Mucosa of descending colon (tissue), 3 donors: ENCODE data around the gene SAP30BP. TPM values are rescaled to one million over a fixed set of nuclear protein-coding genes. Genes with fewer than 3 reads are reported as not detected.

Experiments
- ATAC-seq: fragments of 200-7000 bp; cut with Tn5 transposase; one replicate; pipeline ENCODE4 v1.9.1; 2020; ENCODE audit warnings: mild to moderate bottlenecking, moderate library complexity
- DNase-seq, 3 donors: peaks; one replicate each; pipeline ENCODE4 v3.0.0-alpha.2; 2020
- H3K36me3 ChIP-seq: fragments of 200-600 bp; one replicate; pipeline ENCODE4 v1.8.0; 2021; ENCODE audit warnings: low read depth, mild to moderate bottlenecking
- H3K4me1 ChIP-seq: fragments of 200-600 bp; one replicate; pipeline ENCODE4 v1.8.0; 2021; ENCODE audit warnings: low read depth, mild to moderate bottlenecking
- H3K4me3 ChIP-seq: fragments of 200-600 bp; one replicate; pipeline ENCODE4 v1.8.0; 2021; ENCODE audit warnings: mild to moderate bottlenecking
- H3K9me3 ChIP-seq: fragments of 200-600 bp; one replicate; pipeline ENCODE4 v1.8.0; 2021; ENCODE audit warnings: mild to moderate bottlenecking
- CTCF ChIP-seq: fragments of 200-600 bp; IDR thresholded peaks from one replicate; pipeline ENCODE4 v1.8.0; 2022; ENCODE audit warnings: antibody characterized with exemption, mild to moderate bottlenecking
- intact Hi-C, 2 donors: fragments of 100-400 bp; cut with DNase I in 1 of 2; cut with micrococcal nuclease in 1 of 2; formaldehyde crosslinking; loops; one replicate each; pipeline versions ENCODE4 v1.11.0 to v1.11.1; 2022; cut with DNase I, micrococcal nuclease
- total RNA-seq, 3 donors: library from RNA; stranded (reverse); fragmentation: NEBNext Ultra II Directional in 2 of 3; extraction: Animal tissue kit (Norgen Biotek cat#: 25700) in 2 of 3; gene quantifications; one replicate each; pipeline versions ENCODE4 v1.2.1 to v1.2.4, GENCODE V29; 2021 to 2023
- donor health status: DM: no; HTN: no; CAD: no; lungs with moderate emphysema.
- donor health status: DM: no; HTN: no; CAD: no.
- donor health status: DM: no; HTN: yes; CAD: no.

The SAP30BP gene
- total RNA-seq, 3 donors from 2014 or later: 76.5 to 83.8 (median 76.9) TPM

- Histone ChIP-seq H3K9me3 (no peaks in the 10 kb centered on the region), H3K4me1 (peaks cover 28% of the 10 kb centered on the region), H3K4me3 (no peak overlapping the region), H3K36me3 (no peaks in the 10 kb centered on the region)
- intact Hi-C loops: no loop called here
- DNase-seq: peak in 1 of 3 donors; percentile 18
- ATAC-seq: no peak
- TF ChIP-seq CTCF: no peak
Measured at GRCh38 chr17:75701288-75701687, 34.1 kb downstream of the SAP30BP start.

- Histone ChIP-seq H3K4me3 (no peak overlapping the region), H3K9me3 (no peaks in the 10 kb centered on the region), H3K36me3 (no peaks in the 10 kb centered on the region), H3K4me1 (peaks cover 12% of the 10 kb centered on the region)
- DNase-seq (no peak), ATAC-seq (no peak)
- TF ChIP-seq CTCF: no peak
- intact Hi-C loops: no loop called here
Measured at GRCh38 chr17:75703191-75703590, 36.1 kb downstream of the SAP30BP start.

GRCh38 chr17:75703591-75703990 is 36.5 kb downstream of the SAP30BP start:
- intact Hi-C loops: no loop called here
- H3K4me3 ChIP-seq: no peak overlapping the region
- no peak for TF ChIP-seq CTCF

GRCh38 chr17:75704963-75705875 is 38.1 kb downstream of the SAP30BP start:
- intact Hi-C loops: no loop called here
- no peaks in the 10 kb centered on the region for H3K36me3 ChIP-seq

More at GRCh38 chr17:75703591-75703990, 36.5 kb downstream of the SAP30BP start:
- Histone ChIP-seq H3K36me3 (no peaks in the 10 kb centered on the region), H3K4me1 (peaks cover 12% of the 10 kb centered on the region), H3K9me3 (no peaks in the 10 kb centered on the region)
- DNase-seq (no peak), ATAC-seq (no peak)

GRCh38 chr17:75706042-75706728 is 39.0 kb downstream of the SAP30BP start:
- H3K4me1 ChIP-seq: no peaks in the 10 kb centered on the region
- no peak for TF ChIP-seq CTCF
- H3K9me3 ChIP-seq: no peaks in the 10 kb centered on the region
- DNase-seq: no peak
- no peak for ATAC-seq
- intact Hi-C loops: no loop called here
- no peaks in the 10 kb centered on the region for H3K36me3 ChIP-seq
- H3K4me3 ChIP-seq: no peak overlapping the region

More at GRCh38 chr17:75704963-75705875, 38.1 kb downstream of the SAP30BP start:
- Histone ChIP-seq H3K4me3 (no peak overlapping the region), H3K9me3 (no peaks in the 10 kb centered on the region), H3K4me1 (peaks cover 5% of the 10 kb centered on the region)
- ATAC-seq (no peak), DNase-seq (no peak)
- TF ChIP-seq CTCF: no peak
